Gastrocnemius medialis (tissue), 4 donors: ENCODE measurements around the gene PGAM5. TPM values are rescaled to one million over a fixed set of nuclear protein-coding genes. Genes with fewer than 3 reads are reported as not detected.

Source experiments
- ATAC-seq, 2 donors: fragments of 150-250 bp; one replicate each; pipeline ENCODE4 v1.9.1; 2016
- DNase-seq, 2 donors: peaks; one replicate each; pipeline ENCODE4 v3.0.0-alpha.2; 2019
- H3K27ac ChIP-seq, 4 donors: fragments of 200-600 bp; sonication (generic); 1 replicate in 1 of 4; 2 replicates in 3 of 4; pipeline ENCODE4 v1.5.1; 2016 to 2018; ENCODE audit warnings: mild to moderate bottlenecking in 2 of 4, moderate library complexity in 1 of 4
- H3K27me3 ChIP-seq, 3 donors: fragments of 200-600 bp; sonication (generic) in 2 of 3; 1 replicate in 1 of 3; 2 replicates in 2 of 3; pipeline versions ENCODE4 v1.5.1 to v1.6.0; 2016 to 2019; ENCODE audit warnings: mild to moderate bottlenecking in 1 of 3, moderate library complexity in 1 of 3
- H3K36me3 ChIP-seq, 2 donors: fragments of 200-600 bp; sonication (generic) in 1 of 2; one replicate each; pipeline ENCODE4 v1.5.1; 2017 to 2018
- H3K4me1 ChIP-seq, 2 donors: fragments of 200-600 bp; sonication (generic) in 1 of 2; one replicate each; pipeline ENCODE4 v1.5.1; 2016 to 2017; ENCODE audit warnings: mild to moderate bottlenecking in 2 of 2
- H3K4me3 ChIP-seq, 4 donors: fragments of 200-600 bp; sonication (generic) in 3 of 4; 1 replicate in 1 of 4; 2 replicates in 3 of 4; pipeline ENCODE4 v1.5.1; 2016 to 2019; ENCODE audit warnings: mild to moderate bottlenecking in 2 of 4
- H3K9me3 ChIP-seq, 3 donors: fragments of 200-600 bp; sonication (generic) in 2 of 3; 1 replicate in 1 of 3; 2 replicates in 2 of 3; pipeline ENCODE4 v1.5.1; 2016 to 2019
- POLR2A ChIP-seq, 2 donors: fragments of 450-650 bp; IDR thresholded peaks; one replicate each; pipeline ENCODE4 v1.6.1; 2017; ENCODE audit warnings: antibody characterized with exemption in 2 of 2, mild to moderate bottlenecking in 2 of 2, moderate library complexity in 2 of 2
- in situ Hi-C, 4 donors: fragments of 200-750 bp; cut with MboI; loops; one replicate each; pipeline versions ENCODE4 v1.15.0 to v1.8.0; 2017; ENCODE audit warnings: low sequenced_read_pairs in 4 of 4
- intact Hi-C: fragments of 100-400 bp; cut with DNase I; formaldehyde crosslinking; loops from one replicate; pipeline ENCODE4 v1.15.1; 2023; ENCODE audit warnings: low total_unique reads
- total RNA-seq, 4 donors: library from RNA; depleted of rRNA; stranded (reverse); fragments of >200 nt; gene quantifications; one replicate each; pipeline versions ENCODE4 v1.1.0 to v1.2.3, GENCODE V29; 2016
- TF ChIP-seq, protein P1 (sequence below), 5 experiments: fragments of 450-650 bp in 3 of 5; fragments of 200-600 bp in 2 of 5; sonication (generic) in 2 of 5; IDR thresholded peaks in 4 of 5; conservative IDR thresholded peaks in 1 of 5; 1 replicate in 4 of 5; 2 replicates in 1 of 5; pipeline ENCODE4 v1.5.1; 2016 to 2019; ENCODE audit warnings: antibody characterized with exemption in 5 of 5, mild to moderate bottlenecking in 3 of 5, moderate library complexity in 3 of 5

The PGAM5 gene
- total RNA-seq, 4 donors from 2014 or later, result 36.6 to 75.1 (median 62.8) TPM

DNA sequence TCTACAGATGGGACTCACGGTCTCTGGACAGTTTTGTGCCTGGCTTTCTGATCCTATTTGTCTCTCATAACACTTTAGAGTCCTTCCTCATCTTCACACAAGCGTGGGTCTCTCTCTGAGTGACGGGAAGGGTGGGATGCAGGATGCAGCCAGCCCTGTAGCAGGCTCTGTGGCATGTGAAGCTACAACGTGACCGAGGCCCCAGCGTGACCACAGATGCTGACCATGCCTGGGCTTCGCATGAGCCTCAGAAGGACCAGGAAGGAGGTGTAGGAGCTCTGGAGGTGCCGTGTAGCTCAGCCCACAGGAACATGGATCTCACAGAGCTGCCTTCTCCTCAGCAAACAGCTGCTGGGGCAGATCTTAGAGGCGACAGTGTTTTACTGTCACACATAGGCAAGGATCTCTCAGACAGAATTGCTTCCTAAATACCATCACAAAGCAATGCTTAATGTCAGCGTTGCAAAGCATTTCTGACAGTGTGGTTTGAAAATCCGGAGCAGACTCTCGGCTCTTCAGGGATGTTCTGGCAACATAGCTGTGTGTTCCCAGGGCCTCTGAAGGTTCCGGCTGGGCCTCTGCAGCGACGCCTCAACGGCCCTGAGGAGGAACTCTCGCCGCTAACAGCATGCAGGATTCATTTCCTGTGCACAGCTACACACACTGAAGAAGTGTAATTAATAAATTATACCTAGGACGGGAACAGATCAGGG lies 29.1 kb downstream of the PGAM5 start:
- Histone ChIP-seq H3K36me3 (peaks cover 0 to 96% of the 10 kb centered on the region in 2 donors), H3K27me3 (no peaks in the 10 kb centered on the region), H3K4me3 (no peak overlapping the region), H3K9me3 (no peaks in the 10 kb centered on the region), H3K4me1 (no peaks in the 10 kb centered on the region), H3K27ac (no peak overlapping the region)
- intact Hi-C loops (no loop called here), in situ Hi-C loops (no loop called here)
- DNase-seq (no peak), ATAC-seq (no peak)
- TF ChIP-seq, protein P1, sequence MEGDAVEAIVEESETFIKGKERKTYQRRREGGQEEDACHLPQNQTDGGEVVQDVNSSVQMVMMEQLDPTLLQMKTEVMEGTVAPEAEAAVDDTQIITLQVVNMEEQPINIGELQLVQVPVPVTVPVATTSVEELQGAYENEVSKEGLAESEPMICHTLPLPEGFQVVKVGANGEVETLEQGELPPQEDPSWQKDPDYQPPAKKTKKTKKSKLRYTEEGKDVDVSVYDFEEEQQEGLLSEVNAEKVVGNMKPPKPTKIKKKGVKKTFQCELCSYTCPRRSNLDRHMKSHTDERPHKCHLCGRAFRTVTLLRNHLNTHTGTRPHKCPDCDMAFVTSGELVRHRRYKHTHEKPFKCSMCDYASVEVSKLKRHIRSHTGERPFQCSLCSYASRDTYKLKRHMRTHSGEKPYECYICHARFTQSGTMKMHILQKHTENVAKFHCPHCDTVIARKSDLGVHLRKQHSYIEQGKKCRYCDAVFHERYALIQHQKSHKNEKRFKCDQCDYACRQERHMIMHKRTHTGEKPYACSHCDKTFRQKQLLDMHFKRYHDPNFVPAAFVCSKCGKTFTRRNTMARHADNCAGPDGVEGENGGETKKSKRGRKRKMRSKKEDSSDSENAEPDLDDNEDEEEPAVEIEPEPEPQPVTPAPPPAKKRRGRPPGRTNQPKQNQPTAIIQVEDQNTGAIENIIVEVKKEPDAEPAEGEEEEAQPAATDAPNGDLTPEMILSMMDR (IDR thresholded peaks at IDR 0.05 in 4 of 5, conservative IDR thresholded peaks at IDR 0.05 in 1 of 5), result no peak
- TF ChIP-seq POLR2A (IDR thresholded peaks at IDR 0.05), result no peak

DNA sequence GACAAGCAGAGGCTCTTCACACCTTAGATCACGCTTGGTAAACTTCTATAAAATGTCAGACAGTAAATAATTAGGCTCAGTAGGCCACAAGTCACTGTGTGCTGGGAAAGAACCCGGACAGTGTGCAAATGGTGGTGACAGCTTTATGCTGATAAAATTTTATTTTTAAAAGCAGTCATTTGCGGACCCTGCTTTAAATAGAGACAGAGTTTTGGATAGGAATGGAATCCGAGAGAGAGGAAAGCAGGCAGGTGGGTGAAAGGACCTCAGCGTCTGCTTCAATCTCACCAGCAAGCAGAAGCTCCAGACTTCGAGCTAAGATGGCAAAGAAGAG lies 29.6 kb downstream of the PGAM5 start:
- H3K4me3 ChIP-seq, result no peak overlapping the region
- H3K36me3 ChIP-seq, result peaks cover 0 to 96% of the 10 kb centered on the region in 2 donors
- no peaks in the 10 kb centered on the region for H3K4me1 ChIP-seq
- DNase-seq (no peak), ATAC-seq (no peak)
- intact Hi-C loops, result no loop called here
- no peak for TF ChIP-seq POLR2A (IDR thresholded peaks at IDR 0.05)
- TF ChIP-seq, protein P1 (IDR thresholded peaks at IDR 0.05 in 4 of 5, conservative IDR thresholded peaks at IDR 0.05 in 1 of 5), result no peak
- H3K27ac ChIP-seq, result no peak overlapping the region
- no peaks in the 10 kb centered on the region for H3K27me3 ChIP-seq
- in situ Hi-C loops, result no loop called here
- no peaks in the 10 kb centered on the region for H3K9me3 ChIP-seq

DNA sequence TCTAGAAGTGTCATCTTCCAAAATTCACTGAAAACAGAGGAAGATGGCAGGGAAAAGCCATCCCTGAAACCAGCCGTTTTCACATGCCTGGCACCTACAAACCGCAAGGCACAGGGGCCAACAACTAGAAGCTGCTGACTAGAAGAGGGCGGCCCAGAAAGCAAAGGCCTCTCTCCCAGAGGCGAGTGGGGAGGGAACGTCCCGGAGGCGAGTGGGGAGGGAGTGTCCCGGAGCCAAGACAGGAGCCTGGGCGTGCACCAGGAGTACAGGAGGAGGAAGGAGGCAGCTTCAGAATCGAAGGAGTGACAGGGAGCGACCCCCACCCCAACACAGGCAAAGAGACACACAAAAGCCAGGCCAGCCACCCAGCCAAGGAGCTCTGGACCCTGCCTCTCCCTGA lies 30.0 kb downstream of the PGAM5 start:
- DNase-seq, result no peak
- Histone ChIP-seq H3K9me3 (no peaks in the 10 kb centered on the region), H3K4me1 (no peaks in the 10 kb centered on the region), H3K4me3 (no peak overlapping the region), H3K27me3 (no peaks in the 10 kb centered on the region), H3K27ac (no peak overlapping the region), H3K36me3 (peaks cover 0 to 96% of the 10 kb centered on the region in 2 donors)
- TF ChIP-seq, protein P1 (IDR thresholded peaks at IDR 0.05 in 4 of 5, conservative IDR thresholded peaks at IDR 0.05 in 1 of 5), result no peak
- TF ChIP-seq POLR2A (IDR thresholded peaks at IDR 0.05), result no peak
- intact Hi-C loops (no loop called here), in situ Hi-C loops (no loop called here)
- no peak for ATAC-seq

DNA sequence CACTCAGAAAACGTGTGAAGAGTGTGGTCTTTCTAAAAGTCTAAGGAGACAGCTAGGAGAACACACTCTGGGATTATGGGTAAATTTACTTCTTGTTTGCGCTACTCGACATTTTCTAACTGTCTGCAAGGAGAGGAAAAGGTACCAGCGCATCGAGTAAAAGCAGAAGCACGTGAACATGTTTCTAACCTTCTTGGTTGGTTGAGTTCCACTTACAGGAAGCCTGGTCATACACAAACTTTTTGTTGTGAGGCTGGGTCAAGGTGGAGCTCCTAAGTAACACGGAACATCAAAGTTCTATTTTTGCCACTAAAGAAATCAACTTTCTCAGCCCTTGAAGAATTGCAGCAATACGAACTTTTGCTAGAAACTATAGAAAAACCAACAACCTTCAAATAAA lies 31.0 kb downstream of the PGAM5 start:
- Histone ChIP-seq H3K27me3 (no peaks in the 10 kb centered on the region), H3K4me1 (no peaks in the 10 kb centered on the region), H3K27ac (no peak overlapping the region), H3K4me3 (no peak overlapping the region), H3K36me3 (peaks cover 0 to 96% of the 10 kb centered on the region in 2 donors), H3K9me3 (no peaks in the 10 kb centered on the region)
- DNase-seq, result no peak
- no peak for ATAC-seq
- intact Hi-C loops, result no loop called here
- in situ Hi-C loops, result no loop called here
- TF ChIP-seq, protein P1 (IDR thresholded peaks at IDR 0.05 in 4 of 5, conservative IDR thresholded peaks at IDR 0.05 in 1 of 5), result no peak
- no peak for TF ChIP-seq POLR2A (IDR thresholded peaks at IDR 0.05)

DNA sequence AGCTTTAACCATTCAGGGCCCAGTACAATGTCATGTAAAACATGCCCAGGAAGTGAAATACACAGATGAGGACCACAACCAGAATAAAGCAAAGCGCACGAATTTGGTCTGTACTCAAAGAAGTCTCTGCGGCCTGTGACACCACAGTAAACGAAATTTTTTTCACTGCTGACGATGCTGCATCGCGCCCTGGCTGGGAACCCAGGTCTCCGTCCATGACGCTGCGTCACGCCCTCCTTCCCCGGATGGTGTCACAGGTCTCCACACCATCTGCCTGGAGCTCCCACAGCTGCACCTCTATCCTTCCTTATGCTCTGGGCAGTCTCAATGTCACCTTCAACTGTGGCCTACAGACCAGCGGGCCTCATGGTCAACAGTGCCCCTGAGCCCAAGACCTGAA lies 33.2 kb downstream of the PGAM5 start:
- DNase-seq (no peak), ATAC-seq (no peak)
- Histone ChIP-seq H3K27ac (no peak overlapping the region), H3K27me3 (no peaks in the 10 kb centered on the region), H3K4me1 (no peaks in the 10 kb centered on the region), H3K9me3 (no peaks in the 10 kb centered on the region), H3K4me3 (no peak overlapping the region), H3K36me3 (peaks cover 3 to 98% of the 10 kb centered on the region in 2 donors)
- intact Hi-C loops (no loop called here), in situ Hi-C loops (no loop called here)
- TF ChIP-seq, protein P1 (IDR thresholded peaks at IDR 0.05 in 4 of 5, conservative IDR thresholded peaks at IDR 0.05 in 1 of 5), result no peak
- no peak for TF ChIP-seq POLR2A (IDR thresholded peaks at IDR 0.05)
